ENCODE results near the gene CLK3. TPM values are rescaled to one million over a fixed set of nuclear protein-coding genes. Genes with fewer than 3 reads are reported as not detected.

CLK3 gene
- total and polyA plus RNA-seq, 2 donors (not counting 1 experiment from before 2014, with no cell fraction given): 176 to 350 TPM

DNA sequence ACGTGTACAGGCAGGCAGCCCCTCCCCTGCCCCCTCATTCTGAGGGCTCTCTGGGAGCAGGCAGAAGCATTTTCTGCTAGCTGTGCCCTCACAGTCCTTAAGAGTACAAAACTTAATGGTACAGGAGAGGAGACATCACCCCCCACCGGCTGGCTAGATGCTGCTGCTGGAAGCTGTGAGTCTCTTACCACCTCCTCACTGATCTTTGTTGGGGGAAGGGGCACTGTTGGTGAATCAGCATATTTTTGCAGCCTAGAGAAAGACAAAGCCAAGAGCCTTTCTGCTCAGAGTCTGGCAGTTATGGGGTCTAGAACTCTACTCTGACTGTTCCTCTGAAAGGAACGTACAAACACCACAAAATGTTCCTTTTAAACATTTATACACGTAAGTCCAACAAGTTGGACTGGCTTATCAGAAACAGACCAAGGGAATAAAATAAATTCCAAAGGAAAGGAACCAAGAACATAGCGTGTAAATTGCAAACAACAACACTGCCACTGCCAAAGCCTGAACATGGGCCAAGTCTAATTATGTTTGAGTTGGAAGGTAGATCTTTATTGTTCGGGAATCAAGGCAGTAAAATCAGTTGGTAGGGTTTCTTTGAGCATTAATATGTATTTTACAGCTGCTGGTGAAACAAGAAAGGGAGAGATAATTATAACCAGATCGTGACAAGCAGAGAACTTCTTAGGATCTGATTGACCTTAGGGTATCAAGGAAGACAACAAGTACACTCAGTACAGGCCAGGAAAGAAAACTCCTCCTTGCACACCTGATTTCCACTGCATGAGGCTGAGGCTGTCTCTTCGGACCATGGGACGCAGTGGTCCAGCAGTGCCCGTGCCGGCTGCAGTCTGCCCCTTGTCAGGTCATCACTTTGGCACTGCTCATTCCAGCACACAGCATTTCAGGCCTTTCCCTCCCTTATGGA is 27.4 kb downstream of the CLK3 start:
- Histone ChIP-seq H3K4me1 (ENCODE audit: control insufficient read depth in 2 of 2, insufficient read depth in 2 of 2, low read length in 2 of 2) (no peaks in the 10 kb centered on the region), H3K79me2 (ENCODE audit: control insufficient read depth, insufficient read depth, low read length) (peaks cover 19% of the 10 kb centered on the region), H3K4me3 (ENCODE audit: control extremely low read depth in 1 of 5, extremely low read depth in 1 of 5, insufficient read depth in 1 of 5, low read depth in 2 of 5, low read length in 4 of 5) (no peak overlapping the region), H3K27ac (ENCODE audit: low read length in 2 of 2) (no peak overlapping the region), H3K36me3 (replicated peaks in 1 of 2; ENCODE audit: control extremely low read depth in 1 of 2, control insufficient read depth in 1 of 2, extremely low read depth in 1 of 2, insufficient read depth in 2 of 2, low read length in 1 of 2) (peaks cover 0 to 56% of the 10 kb centered on the region in 2 experiments), H4K20me1 (ENCODE audit: control insufficient read depth, insufficient read depth, low read length, poor library complexity, severe bottlenecking) (peaks cover 20% of the 10 kb centered on the region), H3K9me3 (ENCODE audit: control extremely low read depth in 1 of 3, control insufficient read depth in 2 of 3, insufficient read depth in 1 of 3, low read length in 2 of 3) (no peaks in the 10 kb centered on the region), H3K9ac (ENCODE audit: low read length) (no peak overlapping the region), H3K27me3 (replicated peaks in 1 of 4; ENCODE audit: control extremely low read depth in 1 of 4, control insufficient read depth in 3 of 4, insufficient read depth in 4 of 4, low read length in 3 of 4) (no peaks in the 10 kb centered on the region), H2AFZ (ENCODE audit: insufficient read depth, low read depth, low read length, poor library complexity, severe bottlenecking) (no peak overlapping the region), H3K4me2 (replicated peaks; ENCODE audit: low read depth, low read length, poor library complexity, severe bottlenecking) (no peak overlapping the region)
- Mint-ChIP-seq H3K4me1 (peaks cover 2% of the 10 kb centered on the region), H3K4me3 (no peak overlapping the region), H3K27me3 (no peaks in the 10 kb centered on the region), H3K27ac (no peak overlapping the region), H3K9me3 (ENCODE audit: insufficient read depth) (no peaks in the 10 kb centered on the region)
- intact Hi-C loops (cut with micrococcal nuclease): no loop called here
- TF ChIP-seq, protein P1, sequence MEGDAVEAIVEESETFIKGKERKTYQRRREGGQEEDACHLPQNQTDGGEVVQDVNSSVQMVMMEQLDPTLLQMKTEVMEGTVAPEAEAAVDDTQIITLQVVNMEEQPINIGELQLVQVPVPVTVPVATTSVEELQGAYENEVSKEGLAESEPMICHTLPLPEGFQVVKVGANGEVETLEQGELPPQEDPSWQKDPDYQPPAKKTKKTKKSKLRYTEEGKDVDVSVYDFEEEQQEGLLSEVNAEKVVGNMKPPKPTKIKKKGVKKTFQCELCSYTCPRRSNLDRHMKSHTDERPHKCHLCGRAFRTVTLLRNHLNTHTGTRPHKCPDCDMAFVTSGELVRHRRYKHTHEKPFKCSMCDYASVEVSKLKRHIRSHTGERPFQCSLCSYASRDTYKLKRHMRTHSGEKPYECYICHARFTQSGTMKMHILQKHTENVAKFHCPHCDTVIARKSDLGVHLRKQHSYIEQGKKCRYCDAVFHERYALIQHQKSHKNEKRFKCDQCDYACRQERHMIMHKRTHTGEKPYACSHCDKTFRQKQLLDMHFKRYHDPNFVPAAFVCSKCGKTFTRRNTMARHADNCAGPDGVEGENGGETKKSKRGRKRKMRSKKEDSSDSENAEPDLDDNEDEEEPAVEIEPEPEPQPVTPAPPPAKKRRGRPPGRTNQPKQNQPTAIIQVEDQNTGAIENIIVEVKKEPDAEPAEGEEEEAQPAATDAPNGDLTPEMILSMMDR (IDR thresholded peaks at IDR 0.05): no peak
- TF ChIP-seq EZH2 (IDR thresholded peaks at IDR 0.05; ENCODE audit: borderline replicate concordance, insufficient read depth, low read depth, low read length, poor library complexity, severe bottlenecking): no peak
- WGBS (ENCODE audit: insufficient coverage): 93% methylated on average over 8 of the region's 11 CpGs
- CTCF ChIA-PET: interaction anchor here (1.1 to 23.4 kb wide), 2 partner anchors 13 to 127 kb away, joined by 4 to 596 read pairs; partner anchors contain the start of gene CSK
- no peak for ATAC-seq (ENCODE audit: low read depth)
- no peak for DNase-seq
- POLR2A ChIA-PET: no interaction called here

DNA sequence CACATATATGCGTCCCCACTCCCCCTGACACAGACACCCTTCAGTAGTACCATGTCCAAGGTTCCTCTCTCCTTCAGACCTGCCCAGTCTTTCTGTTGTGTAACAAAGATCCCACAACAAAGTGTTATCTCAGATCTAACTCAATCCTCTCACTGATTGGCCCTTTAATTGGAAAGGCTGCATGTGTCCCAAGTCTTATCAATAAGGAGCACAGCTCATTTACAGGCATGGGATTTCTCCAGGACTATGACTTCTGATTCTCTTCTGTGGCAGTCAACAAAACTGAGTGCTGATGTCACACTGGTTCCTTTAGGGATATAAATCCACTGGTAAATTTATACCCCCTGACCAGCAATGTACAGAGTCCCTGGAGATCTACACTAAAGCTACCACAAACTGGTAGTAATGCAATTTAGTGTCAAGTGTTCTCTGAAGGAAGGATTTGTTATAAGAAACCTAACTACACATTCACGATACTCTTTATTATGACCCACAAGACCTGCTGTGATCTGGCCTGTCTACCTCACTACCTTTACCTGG is 28.1 kb downstream of the CLK3 start:
- Histone ChIP-seq H3K9ac (ENCODE audit: low read length) (no peak overlapping the region), H3K4me2 (replicated peaks; ENCODE audit: low read depth, low read length, poor library complexity, severe bottlenecking) (no peak overlapping the region), H4K20me1 (ENCODE audit: control insufficient read depth, insufficient read depth, low read length, poor library complexity, severe bottlenecking) (peaks cover 28% of the 10 kb centered on the region), H3K4me1 (ENCODE audit: control insufficient read depth in 2 of 2, insufficient read depth in 2 of 2, low read length in 2 of 2) (no peaks in the 10 kb centered on the region), H3K79me2 (ENCODE audit: control insufficient read depth, insufficient read depth, low read length) (peaks cover 19% of the 10 kb centered on the region), H3K9me3 (ENCODE audit: control extremely low read depth in 1 of 3, control insufficient read depth in 2 of 3, insufficient read depth in 1 of 3, low read length in 2 of 3) (no peaks in the 10 kb centered on the region), H2AFZ (ENCODE audit: insufficient read depth, low read depth, low read length, poor library complexity, severe bottlenecking) (no peak overlapping the region), H3K36me3 (replicated peaks in 1 of 2; ENCODE audit: control extremely low read depth in 1 of 2, control insufficient read depth in 1 of 2, extremely low read depth in 1 of 2, insufficient read depth in 2 of 2, low read length in 1 of 2) (peaks cover 0 to 55% of the 10 kb centered on the region in 2 experiments), H3K27me3 (replicated peaks in 1 of 4; ENCODE audit: control extremely low read depth in 1 of 4, control insufficient read depth in 3 of 4, insufficient read depth in 4 of 4, low read length in 3 of 4) (no peaks in the 10 kb centered on the region), H3K4me3 (ENCODE audit: control extremely low read depth in 1 of 5, extremely low read depth in 1 of 5, insufficient read depth in 1 of 5, low read depth in 2 of 5, low read length in 4 of 5) (no peak overlapping the region), H3K27ac (ENCODE audit: low read length in 2 of 2) (no peak overlapping the region)
- DNase-seq (no peak), ATAC-seq (ENCODE audit: low read depth) (no peak)
- 92% methylated on average over 2 of the region's 2 CpGs for WGBS (ENCODE audit: insufficient coverage)
- H3K9me3 Mint-ChIP-seq (ENCODE audit: insufficient read depth): no peaks in the 10 kb centered on the region
- H3K27me3 Mint-ChIP-seq: no peaks in the 10 kb centered on the region
- no peak for TF ChIP-seq EZH2 (IDR thresholded peaks at IDR 0.05; ENCODE audit: borderline replicate concordance, insufficient read depth, low read depth, low read length, poor library complexity, severe bottlenecking)
- TF ChIP-seq, protein P1 (IDR thresholded peaks at IDR 0.05): no peak
- POLR2A ChIA-PET: no interaction called here
- peaks cover 2% of the 10 kb centered on the region for H3K4me1 Mint-ChIP-seq
- CTCF ChIA-PET: interaction anchor here (23.4 kb wide), 1 partner anchor 126 kb away, joined by 596 read pairs; the partner anchor contains the start of gene CSK
- H3K4me3 Mint-ChIP-seq: no peak overlapping the region
- H3K27ac Mint-ChIP-seq: no peak overlapping the region
- intact Hi-C loops (cut with micrococcal nuclease): no loop called here
